Neural progenitor cell (in vitro differentiated cells): ENCODE data around the gene OR6B1. TPM values are rescaled to one million over a fixed set of nuclear protein-coding genes. Genes with fewer than 3 reads are reported as not detected.

Source experiments
- DNase-seq: peaks from one replicate; pipeline ENCODE4 v3.0.0-alpha.2; 2016; ENCODE audit warnings: low spot score
- H2AFZ ChIP-seq: fragments of 200-600 bp; sonication (generic); replicated peaks from 2 replicates; pipeline ENCODE4 v1.6.1; 2016; ENCODE audit warnings: antibody characterized with exemption
- H3F3A ChIP-seq: fragments of 200-600 bp; sonication (generic); 2 replicates; pipeline ENCODE4 v1.6.1; 2016; ENCODE audit warnings: antibody characterized with exemption, low read depth
- H3K27ac ChIP-seq: fragments of 200-600 bp; sonication (generic); 2 replicates; pipeline ENCODE4 v1.5.1; 2016; ENCODE audit warnings: mild to moderate bottlenecking
- H3K27me3 ChIP-seq: fragments of 200-600 bp; sonication (generic); 2 replicates; pipeline ENCODE4 v1.6.1; 2016; ENCODE audit warnings: mild to moderate bottlenecking, moderate library complexity
- H3K36me3 ChIP-seq: fragments of 200-600 bp; sonication (generic); 2 replicates; pipeline ENCODE4 v1.5.1; 2016
- H3K4me1 ChIP-seq: fragments of 200-600 bp; sonication (generic); 2 replicates; pipeline ENCODE4 v1.6.1; 2016; ENCODE audit warnings: mixed run types
- H3K4me2 ChIP-seq: fragments of 200-600 bp; sonication (generic); 2 replicates; pipeline ENCODE4 v1.6.1; 2016
- H3K4me3 ChIP-seq: fragments of 200-600 bp; sonication (generic); 2 replicates; pipeline ENCODE4 v1.5.1; 2016
- H3K79me2 ChIP-seq: fragments of 200-600 bp; sonication (generic); 2 replicates; pipeline ENCODE4 v1.6.1; 2016; ENCODE audit warnings: low read depth
- H3K9ac ChIP-seq: fragments of 200-600 bp; sonication (generic); 2 replicates; pipeline ENCODE4 v1.6.1; 2016
- H3K9me3 ChIP-seq: fragments of 200-600 bp; sonication (generic); 2 replicates; pipeline ENCODE4 v1.5.1; 2016; ENCODE audit warnings: low read depth
- H4K20me1 ChIP-seq: fragments of 200-600 bp; sonication (generic); 2 replicates; pipeline ENCODE4 v1.6.1; 2016; ENCODE audit warnings: low read depth
- H3K27ac Mint-ChIP-seq: 3 replicates; pipeline ENCODE4 v1.8.0; 2021; ENCODE audit warnings: mixed read lengths
- H3K27me3 Mint-ChIP-seq: 2 replicates; pipeline ENCODE4 v1.8.0; 2022; ENCODE audit warnings: low read depth, mild to moderate bottlenecking, inconsistent platforms, moderate library complexity, mixed read lengths; ENCODE audit not compliant: insufficient read depth
- H3K36me3 Mint-ChIP-seq: 3 replicates; pipeline ENCODE4 v1.8.0; 2021; ENCODE audit warnings: mixed read lengths
- H3K4me1 Mint-ChIP-seq: 3 replicates; pipeline ENCODE4 v1.8.0; 2021; ENCODE audit warnings: mixed read lengths
- H3K4me3 Mint-ChIP-seq: 3 replicates; pipeline ENCODE4 v1.8.0; 2021; ENCODE audit warnings: mild to moderate bottlenecking, moderate library complexity, mixed read lengths
- H3K9me3 Mint-ChIP-seq: 3 replicates; pipeline ENCODE4 v1.8.0; 2020; ENCODE audit warnings: mixed read lengths
- EZH2 ChIP-seq: fragments of 200-600 bp; sonication (generic); IDR thresholded peaks from 2 replicates; pipeline ENCODE4 v1.6.1; 2017; ENCODE audit warnings: antibody characterized with exemption, mild to moderate bottlenecking, moderate library complexity
- EZH2phosphoT487 ChIP-seq: fragments of 200-600 bp; sonication (generic); IDR thresholded peaks from 2 replicates; pipeline ENCODE4 v1.6.1; 2017; ENCODE audit warnings: antibody characterized with exemption
- total RNA-seq: library from RNA; depleted of rRNA; stranded (reverse); fragments of >200 nt; gene quantifications from 2 replicates; pipeline ENCODE4 v1.2.3, GENCODE V29; 2015; ENCODE audit warnings: low replicate concordance
- TF ChIP-seq, protein P1 (sequence below): fragments of 200-600 bp; sonication (generic); IDR thresholded peaks from 2 replicates; pipeline ENCODE4 v1.5.1; 2017; ENCODE audit warnings: antibody characterized with exemption, mild to moderate bottlenecking

The OR6B1 gene
- total RNA-seq, 1 donor from 2014 or later, result not detected

DNA sequence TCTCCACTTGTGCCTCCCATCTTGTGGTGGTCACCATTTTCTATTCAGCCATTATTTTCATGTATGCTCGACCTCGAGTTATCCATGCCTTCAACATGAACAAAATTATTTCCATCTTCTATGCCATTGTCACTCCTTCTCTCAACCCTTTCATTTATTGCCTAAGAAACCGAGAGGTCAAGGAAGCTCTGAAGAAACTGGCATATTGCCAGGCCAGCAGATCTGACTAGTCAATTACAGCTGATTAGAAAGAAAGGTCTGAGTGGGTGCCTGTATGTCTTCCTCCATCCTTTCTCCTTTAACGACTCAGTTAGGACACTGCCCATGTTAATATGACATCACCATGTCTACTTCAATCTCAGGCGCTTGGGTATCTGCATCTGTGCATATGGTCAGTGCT, 4.6 kb downstream of the OR6B1 start:
- Mint-ChIP-seq H3K4me3 (no peak overlapping the region), H3K27me3 (no peaks in the 10 kb centered on the region), H3K9me3 (peaks cover 8% of the 10 kb centered on the region), H3K36me3 (no peaks in the 10 kb centered on the region), H3K27ac (no peak overlapping the region), H3K4me1 (no peaks in the 10 kb centered on the region)
- Histone ChIP-seq H3F3A (no peaks in the 10 kb centered on the region), H2AFZ (no peak overlapping the region), H3K36me3 (no peaks in the 10 kb centered on the region), H3K9me3 (no peaks in the 10 kb centered on the region), H4K20me1 (no peaks in the 10 kb centered on the region), H3K9ac (no peak overlapping the region), H3K79me2 (no peaks in the 10 kb centered on the region), H3K27me3 (no peaks in the 10 kb centered on the region), H3K4me1 (no peaks in the 10 kb centered on the region), H3K4me2 (no peak overlapping the region), H3K4me3 (no peak overlapping the region), H3K27ac (no peak overlapping the region)
- DNase-seq, result no peak
- no peak for TF ChIP-seq EZH2
- TF ChIP-seq, protein P1, sequence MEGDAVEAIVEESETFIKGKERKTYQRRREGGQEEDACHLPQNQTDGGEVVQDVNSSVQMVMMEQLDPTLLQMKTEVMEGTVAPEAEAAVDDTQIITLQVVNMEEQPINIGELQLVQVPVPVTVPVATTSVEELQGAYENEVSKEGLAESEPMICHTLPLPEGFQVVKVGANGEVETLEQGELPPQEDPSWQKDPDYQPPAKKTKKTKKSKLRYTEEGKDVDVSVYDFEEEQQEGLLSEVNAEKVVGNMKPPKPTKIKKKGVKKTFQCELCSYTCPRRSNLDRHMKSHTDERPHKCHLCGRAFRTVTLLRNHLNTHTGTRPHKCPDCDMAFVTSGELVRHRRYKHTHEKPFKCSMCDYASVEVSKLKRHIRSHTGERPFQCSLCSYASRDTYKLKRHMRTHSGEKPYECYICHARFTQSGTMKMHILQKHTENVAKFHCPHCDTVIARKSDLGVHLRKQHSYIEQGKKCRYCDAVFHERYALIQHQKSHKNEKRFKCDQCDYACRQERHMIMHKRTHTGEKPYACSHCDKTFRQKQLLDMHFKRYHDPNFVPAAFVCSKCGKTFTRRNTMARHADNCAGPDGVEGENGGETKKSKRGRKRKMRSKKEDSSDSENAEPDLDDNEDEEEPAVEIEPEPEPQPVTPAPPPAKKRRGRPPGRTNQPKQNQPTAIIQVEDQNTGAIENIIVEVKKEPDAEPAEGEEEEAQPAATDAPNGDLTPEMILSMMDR, result no peak
- TF ChIP-seq EZH2phosphoT487, result no peak

DNA sequence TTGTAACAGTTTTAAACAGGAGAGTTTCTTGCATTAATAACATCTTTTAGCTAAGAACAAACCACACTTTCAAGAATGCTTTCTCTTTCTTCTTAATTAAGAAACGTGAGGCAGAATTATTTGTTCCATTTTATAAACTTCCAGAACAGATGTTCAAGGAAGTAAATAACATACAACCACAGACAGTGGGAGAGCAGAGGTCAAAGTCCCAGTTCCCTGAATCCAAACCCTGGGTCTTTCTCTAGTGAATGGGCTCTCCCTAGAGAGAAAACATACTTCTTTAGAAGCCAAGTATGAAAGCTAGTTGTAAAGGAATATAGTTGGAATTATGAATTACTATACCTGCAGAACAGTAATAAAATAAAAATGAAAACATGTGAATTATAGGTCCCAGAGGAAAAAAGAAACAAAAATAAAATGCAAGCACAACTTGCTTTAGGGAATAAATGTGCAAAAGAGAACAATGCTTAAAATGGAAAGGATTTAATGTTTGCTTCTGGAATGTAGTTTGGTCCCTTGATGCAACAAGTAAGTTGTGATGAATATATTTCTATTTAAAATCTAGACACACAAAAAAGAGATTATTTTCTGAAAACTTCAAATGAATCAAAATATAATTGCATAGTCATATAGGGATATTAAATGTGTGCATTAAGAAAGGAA, 6.0 kb downstream of the OR6B1 start:
- no peak overlapping the region for H3K27ac Mint-ChIP-seq
- no peaks in the 10 kb centered on the region for H3K36me3 Mint-ChIP-seq
- H3K36me3 ChIP-seq, result no peaks in the 10 kb centered on the region
- H3K4me3 ChIP-seq, result no peak overlapping the region
- no peaks in the 10 kb centered on the region for H3K4me1 ChIP-seq
- H3K9ac ChIP-seq, result no peak overlapping the region
- no peaks in the 10 kb centered on the region for H4K20me1 ChIP-seq
- H2AFZ ChIP-seq, result no peak overlapping the region
- no peak overlapping the region for H3K4me3 Mint-ChIP-seq
- no peak overlapping the region for H3K27ac ChIP-seq
- no peaks in the 10 kb centered on the region for H3K4me1 Mint-ChIP-seq
- H3K9me3 ChIP-seq, result no peaks in the 10 kb centered on the region
- H3K4me2 ChIP-seq, result no peak overlapping the region
- no peak for DNase-seq
- no peaks in the 10 kb centered on the region for H3F3A ChIP-seq
- TF ChIP-seq EZH2phosphoT487 (no peak), EZH2 (no peak)
- TF ChIP-seq, protein P1, result no peak
- H3K27me3 Mint-ChIP-seq, result no peaks in the 10 kb centered on the region
- no peaks in the 10 kb centered on the region for H3K27me3 ChIP-seq
- peaks cover 11% of the 10 kb centered on the region for H3K9me3 Mint-ChIP-seq
- no peaks in the 10 kb centered on the region for H3K79me2 ChIP-seq

DNA sequence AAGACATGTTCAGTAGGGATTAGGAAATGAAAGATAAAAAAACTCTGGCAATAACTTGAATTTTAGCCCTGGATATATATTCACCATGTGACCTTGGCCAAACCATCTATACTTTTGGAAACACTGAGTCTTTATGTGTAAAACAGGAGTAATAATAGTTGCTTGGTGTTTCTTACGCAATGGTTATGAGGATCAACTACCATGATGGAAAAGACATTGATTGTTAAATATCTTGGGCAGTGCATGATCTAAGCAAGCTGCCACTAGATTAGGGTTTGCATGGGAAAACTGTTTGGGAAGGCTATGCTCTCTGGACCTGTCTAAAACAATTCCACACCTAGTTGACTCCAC, 6.5 kb downstream of the OR6B1 start:
- no peaks in the 10 kb centered on the region for H3K36me3 ChIP-seq
- H3K9me3 Mint-ChIP-seq, result peaks cover 11% of the 10 kb centered on the region

More for the DNA sequence above, 6.5 kb downstream of the OR6B1 start:
- Histone ChIP-seq H3K27ac (no peak overlapping the region), H3K4me3 (no peak overlapping the region), H3K4me1 (no peaks in the 10 kb centered on the region), H4K20me1 (no peaks in the 10 kb centered on the region), H3K27me3 (no peaks in the 10 kb centered on the region), H2AFZ (no peak overlapping the region), H3K9ac (no peak overlapping the region), H3K9me3 (no peaks in the 10 kb centered on the region), H3K79me2 (no peaks in the 10 kb centered on the region), H3K4me2 (no peak overlapping the region), H3F3A (no peaks in the 10 kb centered on the region)
- H3K4me1 Mint-ChIP-seq, result no peaks in the 10 kb centered on the region
- H3K27ac Mint-ChIP-seq, result no peak overlapping the region
- TF ChIP-seq EZH2, result no peak
- TF ChIP-seq, protein P1, result no peak
- H3K4me3 Mint-ChIP-seq, result no peak overlapping the region
- H3K27me3 Mint-ChIP-seq, result no peaks in the 10 kb centered on the region
- no peaks in the 10 kb centered on the region for H3K36me3 Mint-ChIP-seq
- DNase-seq, result no peak
